ENCODE results near the gene ABLIM2. TPM values are rescaled to one million over a fixed set of nuclear protein-coding genes. Genes with fewer than 3 reads are reported as not detected.

Gene ABLIM2
- total and polyA plus RNA-seq, 3 donors from 2014 or later = 5.2 to 7.5 (median 6.9) TPM

- H3K27ac ChIP-seq = no peak overlapping the region
- intact Hi-C loops (cut with DNase I; ENCODE audit: low total_unique reads) = no loop called here
- no peak for TF ChIP-seq POLR2A (IDR thresholded peaks at IDR 0.05)
- TF ChIP-seq, protein P1, sequence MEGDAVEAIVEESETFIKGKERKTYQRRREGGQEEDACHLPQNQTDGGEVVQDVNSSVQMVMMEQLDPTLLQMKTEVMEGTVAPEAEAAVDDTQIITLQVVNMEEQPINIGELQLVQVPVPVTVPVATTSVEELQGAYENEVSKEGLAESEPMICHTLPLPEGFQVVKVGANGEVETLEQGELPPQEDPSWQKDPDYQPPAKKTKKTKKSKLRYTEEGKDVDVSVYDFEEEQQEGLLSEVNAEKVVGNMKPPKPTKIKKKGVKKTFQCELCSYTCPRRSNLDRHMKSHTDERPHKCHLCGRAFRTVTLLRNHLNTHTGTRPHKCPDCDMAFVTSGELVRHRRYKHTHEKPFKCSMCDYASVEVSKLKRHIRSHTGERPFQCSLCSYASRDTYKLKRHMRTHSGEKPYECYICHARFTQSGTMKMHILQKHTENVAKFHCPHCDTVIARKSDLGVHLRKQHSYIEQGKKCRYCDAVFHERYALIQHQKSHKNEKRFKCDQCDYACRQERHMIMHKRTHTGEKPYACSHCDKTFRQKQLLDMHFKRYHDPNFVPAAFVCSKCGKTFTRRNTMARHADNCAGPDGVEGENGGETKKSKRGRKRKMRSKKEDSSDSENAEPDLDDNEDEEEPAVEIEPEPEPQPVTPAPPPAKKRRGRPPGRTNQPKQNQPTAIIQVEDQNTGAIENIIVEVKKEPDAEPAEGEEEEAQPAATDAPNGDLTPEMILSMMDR (IDR thresholded peaks at IDR 0.05) = no peak
- no peaks in the 10 kb centered on the region for H3K27me3 ChIP-seq
- no peaks in the 10 kb centered on the region for H3K36me3 ChIP-seq (ENCODE audit: low read depth, missing control alignments)
- H3K4me1 ChIP-seq = no peaks in the 10 kb centered on the region
- WGBS, 2 donors = 87 to 91% methylated on average over 21 to 23 of the region's 23 CpGs
- no peak overlapping the region for H3K4me3 ChIP-seq
- no peaks in the 10 kb centered on the region for H3K9me3 ChIP-seq
- no peak for DNase-seq
Measured at GRCh38 chr4:7964890-7965662, 193.5 kb downstream of the ABLIM2 start.

DNA sequence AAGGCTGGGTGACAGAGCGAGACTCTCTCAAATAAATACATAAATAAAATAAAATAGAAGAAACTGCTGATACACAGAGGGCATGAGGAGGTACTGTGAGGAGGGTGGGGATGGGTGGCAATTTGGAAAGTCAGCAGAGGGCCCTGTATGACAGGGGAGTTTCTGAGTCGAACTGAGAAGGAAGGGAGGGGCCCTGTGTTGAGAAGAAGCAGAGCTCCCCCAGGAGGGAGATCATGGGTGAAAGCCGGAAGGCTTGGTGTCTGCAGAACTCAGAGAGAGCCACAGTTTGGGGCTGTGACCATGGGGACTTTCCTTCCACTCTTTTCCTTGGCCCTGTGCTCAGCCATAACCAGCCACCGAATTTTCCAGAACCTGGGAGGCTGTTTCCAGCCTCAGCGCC is 194.2 kb downstream of the ABLIM2 start:
- no peak for TF ChIP-seq POLR2A (IDR thresholded peaks at IDR 0.05)
- TF ChIP-seq, protein P1 (IDR thresholded peaks at IDR 0.05) = no peak
- WGBS, 2 donors = 85 to 92% methylated on average over 5 of the region's 5 CpGs
- DNase-seq = no peak
- H3K9me3 ChIP-seq = no peaks in the 10 kb centered on the region
- intact Hi-C loops (cut with DNase I; ENCODE audit: low total_unique reads) = no loop called here
- H3K4me1 ChIP-seq = no peaks in the 10 kb centered on the region
- no peak overlapping the region for H3K4me3 ChIP-seq
- no peaks in the 10 kb centered on the region for H3K27me3 ChIP-seq
- H3K27ac ChIP-seq = no peak overlapping the region
- no peaks in the 10 kb centered on the region for H3K36me3 ChIP-seq (ENCODE audit: low read depth, missing control alignments)

DNA sequence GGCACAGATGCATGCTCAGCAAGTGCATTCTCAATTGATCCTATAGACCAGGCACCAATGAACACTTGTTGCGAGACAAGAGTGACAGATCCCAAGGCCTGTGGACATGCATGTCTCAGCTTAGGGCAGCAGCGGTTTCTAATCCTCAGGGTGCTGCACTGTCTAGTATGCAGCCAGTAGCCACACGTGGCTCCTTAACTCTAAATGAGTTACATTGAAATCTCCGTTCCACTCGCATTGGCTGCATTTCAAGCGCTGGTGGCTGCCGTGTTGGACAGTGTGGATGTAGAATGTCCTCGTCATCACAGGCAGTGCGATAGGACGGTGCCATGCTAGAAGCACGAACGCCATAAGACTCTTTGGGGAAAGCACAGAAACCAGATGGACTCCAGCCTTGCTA is 194.9 kb downstream of the ABLIM2 start:
- TF ChIP-seq, protein P1 (IDR thresholded peaks at IDR 0.05) = no peak
- TF ChIP-seq POLR2A (IDR thresholded peaks at IDR 0.05) = no peak
- 94% methylated on average over 11 to 12 of the region's 12 CpGs for WGBS, 2 donors

GRCh38 chr4:7962609-7963508 is 195.8 kb downstream of the ABLIM2 start:
- Histone ChIP-seq H3K9me3 (no peaks in the 10 kb centered on the region), H3K27me3 (no peaks in the 10 kb centered on the region), H3K4me3 (no peak overlapping the region), H3K36me3 (ENCODE audit: low read depth, missing control alignments) (no peaks in the 10 kb centered on the region), H3K27ac (no peak overlapping the region), H3K4me1 (no peaks in the 10 kb centered on the region)
- intact Hi-C loops (cut with DNase I; ENCODE audit: low total_unique reads) = no loop called here
- no peak for DNase-seq
- TF ChIP-seq, protein P1 (IDR thresholded peaks at IDR 0.05) = no peak
- no peak for TF ChIP-seq POLR2A (IDR thresholded peaks at IDR 0.05)
- 90% methylated on average over 17 of the region's 17 CpGs for WGBS, 2 donors

More for the DNA sequence above, 194.9 kb downstream of the ABLIM2 start:
- Histone ChIP-seq H3K9me3 (no peaks in the 10 kb centered on the region), H3K4me1 (no peaks in the 10 kb centered on the region), H3K27me3 (no peaks in the 10 kb centered on the region), H3K4me3 (no peak overlapping the region), H3K36me3 (ENCODE audit: low read depth, missing control alignments) (no peaks in the 10 kb centered on the region), H3K27ac (no peak overlapping the region)
- intact Hi-C loops (cut with DNase I; ENCODE audit: low total_unique reads) = no loop called here
- DNase-seq = no peak
